Cardiac muscle cell (in vitro differentiated cells and primary cell): Measurements from ENCODE around the gene AFF1. TPM values are rescaled to one million over a fixed set of nuclear protein-coding genes. Genes with fewer than 3 reads are reported as not detected.
A peak's percentile ranks its signal among the peaks of the same experiment; 100 is the strongest.

Source experiments
- DNase-seq, 2 donors: peaks; one replicate each; pipeline versions ENCODE4 v3.0.0 to v3.0.0-alpha.2; 2010 to 2017; ENCODE audit warnings: low read depth in 1 of 2, low spot score in 1 of 2
- H3K27ac ChIP-seq: fragments of 200-600 bp; sonication (generic); 2 replicates; pipeline ENCODE4 v1.5.1; 2016
- H3K27me3 ChIP-seq: fragments of 200-600 bp; sonication (generic); 2 replicates; pipeline ENCODE4 v1.6.0; 2016; ENCODE audit warnings: control low read depth
- H3K36me3 ChIP-seq: fragments of 200-600 bp; sonication (generic); 2 replicates; pipeline ENCODE4 v1.5.1; 2016; ENCODE audit warnings: control low read depth
- H3K4me1 ChIP-seq: fragments of 200-600 bp; sonication (generic); 2 replicates; pipeline ENCODE4 v1.8.1; 2017; ENCODE audit warnings: low read depth, mild to moderate bottlenecking, mixed run types
- H3K4me3 ChIP-seq: fragments of 200-600 bp; sonication (generic); 2 replicates; pipeline ENCODE4 v1.5.1; 2016; ENCODE audit warnings: mild to moderate bottlenecking
- H3K9me3 ChIP-seq: fragments of 200-600 bp; sonication (generic); 2 replicates; pipeline ENCODE4 v1.5.1; 2017; ENCODE audit warnings: low read depth, mild to moderate bottlenecking, control low read depth
- polyA plus RNA-seq: library from polyadenylated mRNA; unstranded; fragments of >200 nt; fragmentation: Nextera tagmentation; extraction: Ambion mirVana; gene quantifications from 2 replicates; pipeline ENCODE4 v1.2.1, GENCODE V29; 2016
- total RNA-seq: library from RNA; depleted of rRNA; stranded (reverse); fragments of >200 nt; gene quantifications from 2 replicates; pipeline ENCODE4 v1.2.3, GENCODE V29; 2016
- TF ChIP-seq, protein P1 (sequence below): IDR thresholded peaks from 2 replicates; pipeline ENCODE4 v1.5.1; 2012; ENCODE audit warnings: low read depth, mild to moderate bottlenecking, low read length

Gene AFF1
- total and polyA plus RNA-seq, 2 experiments from 2014 or later = 26.3 to 45.0 TPM

- TF ChIP-seq, protein P1, sequence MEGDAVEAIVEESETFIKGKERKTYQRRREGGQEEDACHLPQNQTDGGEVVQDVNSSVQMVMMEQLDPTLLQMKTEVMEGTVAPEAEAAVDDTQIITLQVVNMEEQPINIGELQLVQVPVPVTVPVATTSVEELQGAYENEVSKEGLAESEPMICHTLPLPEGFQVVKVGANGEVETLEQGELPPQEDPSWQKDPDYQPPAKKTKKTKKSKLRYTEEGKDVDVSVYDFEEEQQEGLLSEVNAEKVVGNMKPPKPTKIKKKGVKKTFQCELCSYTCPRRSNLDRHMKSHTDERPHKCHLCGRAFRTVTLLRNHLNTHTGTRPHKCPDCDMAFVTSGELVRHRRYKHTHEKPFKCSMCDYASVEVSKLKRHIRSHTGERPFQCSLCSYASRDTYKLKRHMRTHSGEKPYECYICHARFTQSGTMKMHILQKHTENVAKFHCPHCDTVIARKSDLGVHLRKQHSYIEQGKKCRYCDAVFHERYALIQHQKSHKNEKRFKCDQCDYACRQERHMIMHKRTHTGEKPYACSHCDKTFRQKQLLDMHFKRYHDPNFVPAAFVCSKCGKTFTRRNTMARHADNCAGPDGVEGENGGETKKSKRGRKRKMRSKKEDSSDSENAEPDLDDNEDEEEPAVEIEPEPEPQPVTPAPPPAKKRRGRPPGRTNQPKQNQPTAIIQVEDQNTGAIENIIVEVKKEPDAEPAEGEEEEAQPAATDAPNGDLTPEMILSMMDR = no peak
- H3K4me3 ChIP-seq = no peak overlapping the region
- peak overlapping the region; percentile 78 for H3K27ac ChIP-seq
- H3K27me3 ChIP-seq = no peaks in the 10 kb centered on the region
- peaks cover 51% of the 10 kb centered on the region for H3K4me1 ChIP-seq
- peaks cover 3% of the 10 kb centered on the region for H3K36me3 ChIP-seq
- DNase-seq = no peak
- no peaks in the 10 kb centered on the region for H3K9me3 ChIP-seq
These were observed 110.8 kb downstream of the AFF1 start for GRCh38 chr4:87045659-87046058.

GRCh38 chr4:87046121-87046551 is 111.3 kb downstream of the AFF1 start:
- peak overlapping the region; percentile 78 for H3K27ac ChIP-seq
- H3K9me3 ChIP-seq = no peaks in the 10 kb centered on the region
- no peaks in the 10 kb centered on the region for H3K27me3 ChIP-seq
- H3K4me1 ChIP-seq = peaks cover 51% of the 10 kb centered on the region
- TF ChIP-seq, protein P1 = no peak
- H3K36me3 ChIP-seq = peaks cover 3% of the 10 kb centered on the region
- DNase-seq = peak in 1 of 2 donors; percentile 86
- H3K4me3 ChIP-seq = no peak overlapping the region

DNA sequence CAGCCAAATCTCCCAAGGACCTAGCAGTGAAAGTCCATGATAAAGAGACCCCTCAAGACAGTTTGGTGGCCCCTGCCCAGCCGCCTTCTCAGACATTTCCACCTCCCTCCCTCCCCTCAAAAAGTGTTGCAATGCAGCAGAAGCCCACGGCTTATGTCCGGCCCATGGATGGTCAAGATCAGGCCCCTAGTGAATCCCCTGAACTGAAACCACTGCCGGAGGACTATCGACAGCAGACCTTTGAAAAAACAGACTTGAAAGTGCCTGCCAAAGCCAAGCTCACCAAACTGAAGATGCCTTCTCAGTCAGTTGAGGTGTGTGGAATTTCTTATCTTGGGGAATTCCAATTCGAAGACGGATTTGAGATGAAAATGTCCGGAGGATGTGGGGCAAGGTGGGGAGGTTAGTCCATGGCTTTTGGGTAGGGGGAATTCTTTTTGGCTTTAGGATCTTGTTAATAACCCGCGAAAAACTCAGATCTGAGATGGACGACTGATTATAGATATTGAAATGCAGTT is 112.5 kb downstream of the AFF1 start:
- DNase-seq = no peak
- TF ChIP-seq, protein P1 = no peak
- Histone ChIP-seq H3K27ac (peak overlapping the region; percentile 49), H3K4me1 (peaks cover 51% of the 10 kb centered on the region), H3K27me3 (no peaks in the 10 kb centered on the region), H3K36me3 (peaks cover 3% of the 10 kb centered on the region), H3K4me3 (no peak overlapping the region), H3K9me3 (no peaks in the 10 kb centered on the region)

- TF ChIP-seq, protein P1 = no peak
- Histone ChIP-seq H3K9me3 (no peaks in the 10 kb centered on the region), H3K27me3 (no peaks in the 10 kb centered on the region), H3K27ac (no peak overlapping the region), H3K4me1 (peaks cover 51% of the 10 kb centered on the region), H3K36me3 (peaks cover 3% of the 10 kb centered on the region), H3K4me3 (no peak overlapping the region)
- DNase-seq = no peak
These were observed 114.7 kb downstream of the AFF1 start for GRCh38 chr4:87049508-87049907.

GRCh38 chr4:87050596-87050995 is 115.8 kb downstream of the AFF1 start:
- H3K4me1 ChIP-seq = peaks cover 51% of the 10 kb centered on the region
- peak in 1 of 2 donors; percentile 89 for DNase-seq
- H3K27me3 ChIP-seq = no peaks in the 10 kb centered on the region
- TF ChIP-seq, protein P1 = no peak
- H3K36me3 ChIP-seq = peaks cover 3% of the 10 kb centered on the region
- no peaks in the 10 kb centered on the region for H3K9me3 ChIP-seq
- H3K27ac ChIP-seq = no peak overlapping the region
- H3K4me3 ChIP-seq = no peak overlapping the region
